GM18502 (cell line): ENCODE measurements around the gene UBXN10.

Experiments used
- ATAC-seq: cut with Tn5 transposase; IDR thresholded peaks from one replicate; pipeline ENCODE4 v1.9.1; 2021; ENCODE audit warnings: mild to moderate bottlenecking; ENCODE audit not compliant: unreplicated experiment, poor library complexity

Gene UBXN10, protein sequence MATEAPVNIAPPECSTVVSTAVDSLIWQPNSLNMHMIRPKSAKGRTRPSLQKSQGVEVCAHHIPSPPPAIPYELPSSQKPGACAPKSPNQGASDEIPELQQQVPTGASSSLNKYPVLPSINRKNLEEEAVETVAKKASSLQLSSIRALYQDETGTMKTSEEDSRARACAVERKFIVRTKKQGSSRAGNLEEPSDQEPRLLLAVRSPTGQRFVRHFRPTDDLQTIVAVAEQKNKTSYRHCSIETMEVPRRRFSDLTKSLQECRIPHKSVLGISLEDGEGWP

DNA sequence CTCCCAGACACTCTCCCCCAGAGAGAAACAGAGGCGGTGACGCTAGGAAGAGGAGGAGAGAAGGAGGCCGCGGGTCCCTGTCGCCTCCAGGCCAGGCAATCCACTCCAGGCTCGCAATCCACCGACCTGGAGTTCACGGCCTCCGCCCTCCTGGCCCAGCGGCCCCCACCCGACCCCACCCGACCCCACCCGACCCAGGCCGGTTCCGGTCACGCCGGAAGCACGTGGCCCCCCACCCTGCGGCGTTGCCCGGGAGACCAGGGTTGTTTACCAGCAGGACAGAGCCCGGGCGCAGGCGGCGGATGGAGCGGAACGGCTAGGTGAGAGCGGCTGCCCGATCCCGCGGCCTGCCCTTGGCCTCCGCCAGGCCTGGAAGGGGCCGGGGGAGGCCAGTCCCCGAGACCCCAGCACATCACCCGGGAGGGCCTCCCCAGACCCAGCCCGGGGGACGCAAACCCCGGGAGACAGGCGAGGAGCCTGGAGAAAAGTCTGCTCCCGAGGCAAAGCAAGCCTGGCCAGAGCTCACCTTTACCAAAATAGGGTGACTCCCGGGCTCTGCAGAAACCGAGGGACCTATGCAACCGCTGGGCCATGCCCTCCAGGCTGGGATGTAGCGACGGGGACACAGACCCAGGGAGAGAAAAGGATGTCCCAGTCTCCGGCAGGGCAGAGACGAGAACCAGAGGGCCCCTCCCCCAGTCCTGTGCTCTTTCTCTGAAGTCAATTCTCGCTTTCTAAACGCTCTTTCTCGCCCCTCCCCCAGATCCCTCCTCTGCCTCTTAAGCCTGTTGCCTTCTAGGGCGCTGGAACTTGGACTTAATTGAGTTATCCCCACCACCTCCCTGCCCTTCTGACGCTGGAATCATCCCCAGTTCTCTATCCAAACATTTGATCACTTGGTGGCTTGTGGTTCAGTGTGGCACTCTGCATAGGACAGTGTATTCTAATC, at the start of gene UBXN10, which contains the start of gene PLA2G2C:
TSS of gene UBXN10 (plus strand) at position 263 of the 949 bp plus-strand sequence. CDS start 4,466 bp downstream, outside the sequence.
TSS of gene PLA2G2C (minus strand) at position 685 of the 949 bp plus-strand sequence. CDS start 9,155 bp downstream, outside the sequence.
- ATAC-seq: no peak

DNA sequence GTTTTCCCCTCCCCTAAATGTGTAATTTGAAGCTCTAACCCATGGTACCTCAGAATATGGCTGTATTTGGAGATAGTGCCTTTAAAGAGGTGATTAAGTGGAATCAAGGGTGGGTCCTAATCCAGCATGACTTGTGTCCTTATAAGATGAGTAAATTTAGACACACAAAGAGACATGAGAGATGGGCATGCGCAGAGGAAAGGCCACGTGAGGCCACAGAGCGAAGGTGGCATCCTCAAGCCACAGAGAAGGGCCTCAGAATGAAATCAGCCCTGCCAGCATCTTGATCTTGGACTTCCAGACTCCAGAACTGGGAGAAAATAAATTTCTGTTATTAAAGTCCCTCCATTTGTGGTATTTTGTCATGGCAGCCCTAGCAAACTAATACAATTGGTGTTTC, 49.6 kb upstream of the UBXN10 start:
- ATAC-seq: no peak

DNA sequence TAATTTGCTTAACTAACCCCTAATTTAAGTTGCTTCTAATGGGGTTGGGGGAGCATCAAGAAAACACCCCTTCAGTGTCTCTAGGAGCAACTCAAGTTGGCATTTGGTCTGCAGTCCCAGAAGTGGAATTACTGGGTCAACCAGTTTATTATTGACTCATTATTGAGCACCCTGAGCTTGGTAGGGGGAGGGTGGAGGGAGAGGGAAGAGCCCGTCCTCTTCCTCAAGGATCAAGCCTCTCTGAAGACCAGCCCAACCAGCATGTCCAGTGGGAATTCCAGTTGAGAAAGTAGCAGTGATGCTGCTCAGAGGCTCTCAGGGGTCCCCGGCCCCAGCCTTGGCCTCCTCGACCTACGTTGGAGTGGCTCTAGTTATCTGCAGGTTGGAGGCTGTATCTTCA, 48.8 kb upstream of the UBXN10 start:
- ATAC-seq: no peak

DNA sequence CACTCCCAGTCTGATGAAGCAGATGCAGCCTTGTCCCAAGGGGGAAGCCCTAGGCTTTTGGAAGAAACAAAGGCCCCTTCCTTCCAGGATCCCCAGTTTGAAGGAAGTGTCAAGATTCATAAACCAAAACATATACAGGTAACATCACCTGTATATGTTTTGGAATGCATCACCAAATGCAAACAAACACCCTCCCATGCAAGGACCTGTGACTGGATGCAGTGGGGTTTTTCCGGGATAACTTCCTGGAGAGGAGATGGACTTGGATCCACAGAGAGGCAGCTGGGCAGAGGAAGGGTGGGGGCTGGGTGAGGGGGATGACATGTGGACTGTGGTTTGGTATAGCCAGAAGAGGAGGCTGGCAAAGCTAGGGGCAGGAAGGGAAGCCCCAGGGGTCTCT, 48.3 kb upstream of the UBXN10 start:
- no peak for ATAC-seq

DNA sequence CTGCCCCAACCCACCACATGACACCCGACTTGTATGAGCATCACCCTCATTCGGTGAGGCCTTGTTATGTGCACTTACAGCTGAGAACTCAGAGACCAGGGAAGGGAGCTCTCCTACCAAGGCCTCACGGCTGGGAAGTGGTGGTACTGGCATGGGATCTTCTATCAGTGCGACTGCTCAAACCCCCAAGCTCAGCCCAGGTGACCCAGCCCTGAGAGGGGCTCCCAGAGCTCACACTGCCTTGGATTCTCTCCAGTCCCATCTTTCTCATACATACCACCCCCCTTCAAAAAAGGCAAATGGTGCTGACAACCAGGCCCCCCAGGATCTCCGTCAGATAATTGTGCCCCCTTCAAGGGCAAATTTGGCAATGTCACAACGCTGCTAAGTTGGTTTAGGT, 47.5 kb upstream of the UBXN10 start:
- ATAC-seq: no peak

DNA sequence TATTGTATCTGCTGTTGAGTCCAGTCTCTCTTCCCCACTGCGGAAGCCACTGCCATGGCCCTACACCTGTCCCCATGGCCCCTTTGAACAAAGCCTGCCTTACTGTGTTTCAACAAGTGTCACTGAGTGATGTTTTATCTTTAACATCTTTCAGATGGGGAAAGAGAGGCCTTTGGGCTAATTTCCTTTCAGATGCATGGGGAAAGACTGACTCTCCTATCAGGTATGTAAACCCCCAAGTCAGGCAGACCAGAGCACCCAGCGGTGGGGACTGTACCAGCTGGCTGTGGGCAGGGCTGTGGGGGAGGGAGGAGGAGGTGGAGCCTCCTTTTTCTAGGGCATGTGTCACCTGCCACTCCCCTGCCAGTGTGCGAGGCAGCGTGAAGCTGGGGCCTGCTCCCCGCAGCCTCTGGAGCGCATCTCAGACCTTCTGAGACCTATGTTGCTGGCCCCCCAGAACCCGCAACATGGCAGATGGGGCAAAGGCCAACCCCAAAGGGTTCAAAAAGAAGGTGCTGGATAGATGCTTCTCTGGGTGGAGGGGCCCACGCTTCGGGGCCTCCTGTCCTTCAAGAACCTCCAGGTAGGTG, 46.8 kb upstream of the UBXN10 start, which contains the start of gene PLA2G2F:
TSS of gene PLA2G2F (plus strand) at position 363 of the 590 bp plus-strand sequence. CDS start at position 468, 105 bp downstream.
- no peak for ATAC-seq

DNA sequence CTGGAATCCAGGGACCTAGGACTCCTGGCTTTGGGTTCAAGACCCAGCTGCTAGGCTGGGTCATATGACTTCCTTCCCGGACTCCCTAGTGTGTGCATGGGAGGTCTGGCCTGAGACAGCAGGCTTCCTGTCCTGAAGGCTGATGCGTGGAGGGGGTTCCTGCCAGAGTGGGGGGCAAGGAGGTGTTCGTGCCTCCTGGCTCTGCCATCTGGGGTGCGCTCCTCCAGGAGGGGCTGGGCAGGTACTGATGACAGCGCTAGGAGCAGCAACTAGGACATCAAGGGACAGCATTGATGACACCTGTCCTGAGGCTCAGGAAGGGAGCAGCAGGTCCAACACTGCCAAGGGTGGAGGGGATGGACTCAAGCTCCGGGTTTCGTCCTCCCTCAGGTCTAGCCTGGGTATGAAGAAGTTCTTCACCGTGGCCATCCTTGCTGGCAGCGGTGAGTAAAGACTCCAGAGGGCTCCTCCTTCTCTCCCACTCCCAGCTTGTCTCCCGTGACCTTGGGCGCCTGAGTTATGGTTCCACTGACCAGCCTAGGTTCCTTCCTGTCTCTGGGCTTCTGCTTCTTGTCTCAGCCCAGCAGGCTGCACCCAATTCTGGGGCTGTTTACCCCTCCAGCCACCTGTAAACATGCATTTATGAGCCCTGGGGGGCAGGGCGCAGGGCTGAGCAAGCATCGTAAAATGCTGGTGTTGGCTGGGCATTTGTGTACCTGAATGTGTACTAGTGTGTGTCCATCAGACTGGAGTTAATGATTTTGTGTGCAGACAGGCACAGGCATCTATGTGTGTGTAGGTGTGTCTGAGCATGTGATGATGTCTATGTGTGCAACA, 45.9 kb upstream of the UBXN10 start:
- no peak for ATAC-seq

DNA sequence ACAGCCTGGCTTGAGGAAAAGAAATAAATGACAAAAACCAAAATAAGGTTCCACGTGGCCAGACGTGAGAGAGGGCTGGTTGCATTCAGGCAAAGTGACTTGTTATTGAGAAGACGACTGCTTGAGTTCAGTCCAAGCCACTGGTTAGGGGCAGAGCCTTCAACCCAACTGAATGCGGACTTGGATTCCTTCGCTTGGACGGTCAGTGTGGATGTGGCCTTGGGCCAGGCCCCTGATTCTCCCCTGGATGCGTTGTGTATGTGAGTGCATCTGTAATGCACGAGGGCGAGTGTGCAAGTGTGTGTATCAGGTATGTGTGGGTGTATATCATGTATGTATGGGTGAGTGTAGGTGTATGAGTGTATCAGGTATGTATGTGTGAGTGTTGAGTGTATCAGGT, 44.9 kb upstream of the UBXN10 start:
- ATAC-seq: no peak

DNA sequence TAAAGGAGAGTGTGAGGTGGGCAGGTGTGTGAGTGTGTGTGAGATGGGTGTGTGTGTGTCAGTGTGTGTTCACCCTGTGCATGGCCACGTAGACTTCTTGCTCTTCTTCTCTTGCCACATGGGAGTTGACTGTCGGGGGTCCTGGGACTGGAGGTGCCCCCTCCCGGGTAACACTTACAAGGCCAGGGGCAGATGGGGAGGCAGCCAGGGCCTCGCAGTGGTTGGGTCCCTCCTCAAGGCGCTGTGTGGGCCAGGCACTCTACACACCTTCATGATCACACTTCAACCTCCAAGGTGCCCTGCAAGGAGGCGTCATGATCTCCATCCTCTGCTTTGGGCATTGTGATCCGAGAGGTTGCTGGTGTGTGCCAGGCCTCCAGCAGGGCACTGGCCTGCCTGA, 44.4 kb upstream of the UBXN10 start:
- ATAC-seq: no peak

DNA sequence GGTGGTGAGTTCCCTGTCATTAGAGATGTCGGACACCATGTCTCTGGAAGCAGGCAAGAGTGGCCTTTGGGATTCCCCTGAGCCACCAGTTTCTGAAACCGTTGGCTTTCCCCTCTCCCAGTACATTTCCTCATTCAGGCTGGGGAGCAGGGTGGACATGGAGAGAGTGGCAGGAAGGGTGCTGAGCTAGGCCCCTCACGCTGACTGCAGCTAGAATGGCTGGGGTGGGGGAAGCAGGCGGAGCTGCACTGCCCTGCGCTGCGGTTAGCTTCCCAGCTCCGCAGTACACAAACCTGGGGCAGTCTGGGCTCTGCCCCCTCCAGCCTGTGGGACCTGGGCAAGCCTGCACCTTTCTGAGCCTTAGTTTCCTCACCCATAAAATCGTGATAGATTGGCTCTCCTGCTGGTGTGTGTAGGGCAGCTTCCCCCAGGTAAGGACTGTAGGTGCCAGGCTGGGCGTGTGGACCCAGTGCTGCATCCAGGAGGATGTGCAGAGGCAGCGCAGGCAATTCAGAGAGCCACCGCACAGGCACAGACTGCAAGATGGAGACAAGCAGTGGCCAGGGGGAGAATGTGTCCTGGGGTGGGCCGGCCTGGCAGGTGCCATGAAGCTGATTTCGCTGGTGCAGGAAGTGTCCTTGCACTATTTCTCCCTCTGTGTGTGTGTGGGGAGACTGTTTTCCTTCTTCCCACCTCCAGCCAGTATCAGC, 43.7 kb upstream of the UBXN10 start:
- ATAC-seq: no peak

DNA sequence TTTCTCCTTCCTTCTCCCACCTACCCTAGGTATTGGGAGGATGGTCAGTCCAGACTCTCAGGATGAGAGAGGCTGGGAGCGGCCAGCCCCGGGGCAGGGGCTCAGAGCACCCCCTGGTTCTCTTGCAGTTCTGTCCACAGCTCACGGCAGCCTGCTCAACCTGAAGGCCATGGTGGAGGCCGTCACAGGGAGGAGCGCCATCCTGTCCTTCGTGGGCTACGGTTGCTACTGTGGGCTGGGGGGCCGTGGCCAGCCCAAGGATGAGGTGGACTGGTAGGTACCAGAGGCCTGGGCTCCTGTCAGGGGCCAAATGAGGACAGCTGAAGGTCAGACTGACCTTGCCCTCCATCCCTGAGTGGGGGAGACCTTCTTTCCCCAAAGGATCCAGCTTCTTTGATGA, 42.6 kb upstream of the UBXN10 start:
- no peak for ATAC-seq

DNA sequence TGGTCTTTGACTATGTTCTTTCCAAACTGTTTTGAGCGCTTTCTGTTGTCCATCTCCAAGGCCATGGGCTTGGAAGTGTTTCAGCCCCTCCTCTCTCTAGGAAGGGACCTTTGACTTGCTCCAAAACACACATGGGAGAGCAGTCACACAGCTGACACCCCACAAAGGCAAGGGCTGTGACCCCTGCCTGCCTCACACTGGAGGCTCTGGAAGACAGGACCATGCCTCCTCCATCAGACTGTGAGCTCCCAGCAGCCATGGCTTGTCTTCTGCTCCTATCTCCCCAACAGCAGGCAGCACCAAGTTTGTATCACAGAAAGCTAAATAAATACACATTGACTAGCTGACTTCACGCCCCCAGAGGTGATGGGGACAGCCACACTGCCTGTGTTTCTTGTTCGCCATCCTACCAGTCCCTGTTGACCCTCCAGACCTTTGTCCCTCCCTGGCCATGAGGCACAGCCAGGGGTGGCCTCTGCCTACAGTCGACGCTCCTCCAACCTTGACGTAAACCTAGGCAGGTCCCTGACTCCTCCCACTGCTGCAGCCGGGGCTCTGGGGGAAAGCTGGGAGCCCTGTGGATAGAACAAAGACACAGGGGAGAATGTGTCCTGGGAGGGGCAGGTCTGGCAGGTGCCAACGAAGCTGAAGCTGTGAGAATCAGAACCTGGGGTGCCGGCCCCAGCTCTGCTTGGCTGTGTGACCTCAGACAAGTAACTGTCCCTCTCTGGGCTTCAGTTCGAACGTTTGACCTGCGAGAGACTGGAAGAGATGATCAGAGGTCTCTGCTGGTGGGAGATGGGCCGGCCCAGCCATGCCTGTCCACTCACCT, 41.9 kb upstream of the UBXN10 start:
- no peak for ATAC-seq

DNA sequence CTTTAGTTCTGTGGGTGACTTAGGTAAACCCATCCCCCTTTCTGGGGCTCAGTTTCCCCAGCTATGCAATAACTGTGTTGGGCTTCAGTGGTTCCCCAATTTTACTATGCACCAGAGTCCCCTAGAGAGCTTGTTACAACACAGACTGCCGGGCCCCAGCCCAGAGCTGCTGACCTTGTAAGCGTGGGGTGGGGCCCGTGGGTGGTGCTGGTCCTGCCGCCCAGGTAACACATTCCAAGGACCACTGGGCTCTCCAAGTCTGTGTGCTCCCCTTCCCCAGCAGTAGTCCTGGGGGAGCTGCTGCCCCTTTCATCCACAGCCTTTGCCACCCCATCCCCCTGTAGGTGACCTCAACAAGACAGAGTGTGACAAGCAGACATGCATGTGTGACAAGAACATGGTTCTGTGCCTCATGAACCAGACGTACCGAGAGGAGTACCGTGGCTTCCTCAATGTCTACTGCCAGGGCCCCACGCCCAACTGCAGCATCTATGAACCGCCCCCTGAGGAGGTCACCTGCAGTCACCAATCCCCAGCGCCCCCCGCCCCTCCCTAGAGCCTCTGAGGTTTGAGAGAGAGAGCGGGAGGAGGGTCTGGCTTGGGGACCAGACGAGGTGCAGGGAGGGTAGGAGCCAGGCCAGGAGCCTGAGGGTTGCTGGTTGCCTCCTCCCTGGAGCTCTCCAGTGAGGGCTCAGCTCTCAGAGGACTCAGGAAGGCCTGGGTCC, 37.9 kb upstream of the UBXN10 start:
- no peak for ATAC-seq

DNA sequence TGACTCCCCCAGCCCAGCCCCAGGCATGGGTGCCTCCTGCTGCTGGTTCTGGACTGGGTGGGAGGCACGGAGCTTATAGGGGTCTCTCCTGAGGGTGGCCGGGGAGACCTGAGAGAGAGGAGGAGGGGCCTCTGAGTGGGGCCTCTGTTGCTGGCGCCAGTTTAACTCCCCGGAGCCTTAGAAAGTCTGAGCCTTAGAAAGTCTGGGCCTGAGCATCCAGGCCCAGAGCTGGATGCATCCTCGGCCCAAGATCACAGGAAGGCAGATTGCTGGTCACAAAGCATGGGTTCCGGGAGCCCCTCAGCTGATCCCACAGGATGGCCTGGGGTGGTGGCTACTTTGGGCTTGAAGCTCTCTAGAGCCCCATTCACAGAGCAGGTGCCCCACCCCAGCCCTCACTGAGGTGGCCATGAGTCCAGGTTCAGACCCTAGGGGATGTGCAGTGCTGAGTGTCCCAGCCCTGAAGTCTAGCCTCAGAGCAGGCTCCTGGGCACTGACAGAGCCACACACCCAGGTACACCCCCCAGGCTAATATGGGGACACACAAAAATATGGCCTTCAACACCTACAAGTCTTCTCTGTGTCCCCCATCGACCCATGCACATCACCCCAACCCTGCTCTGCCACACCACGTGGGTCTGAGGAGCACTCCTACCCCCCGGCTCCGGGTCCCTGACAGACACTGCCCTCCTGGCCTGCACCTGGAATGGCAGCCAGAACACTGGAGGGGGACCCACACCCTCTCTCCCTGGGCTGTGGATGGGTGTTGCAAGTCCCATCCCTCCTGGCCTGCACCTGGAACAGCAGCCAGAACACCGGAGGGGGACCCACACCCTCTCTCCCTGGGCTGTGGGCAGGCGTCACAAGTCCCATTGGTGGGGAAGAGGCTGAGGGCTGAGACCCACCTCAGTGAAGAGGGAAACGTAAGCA, 37.1 kb upstream of the UBXN10 start:
- no peak for ATAC-seq

DNA sequence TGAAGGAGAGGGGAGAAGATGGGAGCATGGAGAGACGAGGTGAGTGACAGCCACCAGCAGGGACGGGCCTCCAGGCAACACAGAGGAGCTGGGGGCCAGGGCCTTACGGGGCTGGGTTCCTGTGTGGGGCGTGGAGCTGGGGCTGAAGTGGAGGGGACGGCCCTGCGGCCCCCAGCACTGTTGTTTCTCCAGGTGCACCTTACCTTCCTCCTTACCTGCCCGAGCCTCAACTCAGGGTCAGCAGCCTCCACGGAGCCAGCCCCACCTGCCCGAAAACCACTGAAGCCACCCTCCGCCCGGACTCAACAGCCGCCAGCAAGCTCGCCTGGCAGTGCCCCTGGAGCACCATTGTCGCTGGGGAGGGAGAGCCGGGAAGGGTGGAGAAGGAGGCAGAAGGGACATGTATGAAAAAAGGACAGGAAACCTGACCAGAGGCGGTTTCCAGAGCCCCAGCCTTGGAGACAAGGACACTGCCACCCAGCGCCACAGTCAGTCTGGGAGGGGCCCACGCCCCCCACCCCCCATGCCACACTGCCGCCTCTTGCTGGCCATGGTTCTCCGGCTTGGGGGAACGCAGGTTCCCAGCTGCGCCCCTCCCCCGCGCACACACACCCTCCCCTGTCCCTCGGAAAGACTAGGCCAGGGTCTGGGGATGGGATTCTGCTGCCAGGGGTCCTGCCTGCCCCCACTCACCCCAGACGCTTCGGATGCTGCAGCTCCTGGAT, 36.1 kb upstream of the UBXN10 start:
- ATAC-seq: no peak

DNA sequence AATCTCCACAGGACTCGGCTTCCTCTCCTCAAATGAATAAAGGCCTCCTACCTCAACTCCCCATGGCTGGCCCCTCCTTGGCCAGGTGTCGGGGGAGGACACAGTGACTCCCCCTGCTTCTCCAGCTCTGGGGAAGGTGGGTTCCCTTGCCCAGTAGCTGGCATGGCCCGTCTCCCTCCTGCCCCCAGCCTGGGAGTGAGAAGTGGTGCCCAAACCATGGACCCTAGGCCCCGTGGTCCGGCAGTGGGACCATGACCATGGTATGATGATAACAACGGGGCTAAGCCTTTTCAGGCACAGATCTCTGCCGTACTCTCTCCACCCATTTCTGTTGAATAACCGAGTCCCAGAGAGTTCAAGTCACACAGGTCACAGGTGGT, 35.6 kb upstream of the UBXN10 start:
- no peak for ATAC-seq
